K562 (cell line): ENCODE data around the gene MAML1. TPM values are rescaled to one million over a fixed set of nuclear protein-coding genes. Genes with fewer than 3 reads are reported as not detected.

Source experiments
- ATAC-seq: fragments of 200-7000 bp; cut with Tn5 transposase; 3 replicates; pipeline ENCODE4 v1.9.1; 2020; ENCODE audit warnings: moderate library complexity
- BruUV-seq: library from RNA; stranded (reverse); fragments of 400-500 nt; replicated peaks from 2 replicates; lab custom pipeline; 2021; lab: Mats Ljungman, UMichigan
- CTCF ChIA-PET: fragments of 300-600 bp; formaldehyde crosslinking; extraction: SDS; loops from one replicate; lab custom pipeline; 2021; ENCODE audit warnings: low intra/inter-chr PET ratio; lab: Yijun Ruan, JAX
- POLR2A ChIA-PET: fragments of 300-600, 350-650 bp; sonication (Branson Sonifier 250); formaldehyde crosslinking; extraction: SDS; loops from one replicate; lab custom pipeline; 2021; ENCODE audit warnings: antibody characterized with exemption, inconsistent platforms; lab: Yijun Ruan, JAX
- DNase-seq, 4 experiments: peaks; one replicate each; pipeline versions ENCODE4 v3.0.0 to v3.0.0-alpha.2; 2011 to 2018; ENCODE audit warnings: low spot score in 3 of 4, mixed read lengths in 3 of 4; ENCODE audit errors: extremely low read depth in 1 of 4
- FAIRE-seq: peaks from 2 replicates; lab custom pipeline; 2011; peaks lifted over from hg19 to GRCh38; lab: Jason Lieb, UNC
- H2AFZ ChIP-seq: 2 replicates; pipeline ENCODE4 v1.6.0; 2011; ENCODE audit warnings: low read depth, low read length, control low read depth, inconsistent platforms
- H3K27ac ChIP-seq: fragments of 200-600 bp; 3 replicates; pipeline ENCODE4 v1.8.0; 2011; ENCODE audit warnings: low read depth, mild to moderate bottlenecking, control low read depth, inconsistent platforms, low read length, moderate library complexity, mixed read lengths; ENCODE audit errors: extremely low read depth
- H3K27me3 ChIP-seq, 2 experiments: fragments of 300-600 bp in 1 of 2; 2 replicates in 1 of 2; 3 replicates in 1 of 2; pipeline versions ENCODE4 v1.6.0 to v1.8.0; 2011; ENCODE audit warnings: inconsistent platforms in 2 of 2, low read length in 2 of 2, mild to moderate bottlenecking in 1 of 2, mixed read lengths in 1 of 2, moderate library complexity in 1 of 2; ENCODE audit not compliant: control insufficient read depth in 2 of 2, insufficient read depth in 2 of 2
- H3K36me3 ChIP-seq: fragments of 300-600 bp; 3 replicates; pipeline ENCODE4 v1.8.0; 2011; ENCODE audit warnings: mild to moderate bottlenecking, low read length, inconsistent platforms; ENCODE audit not compliant: control insufficient read depth, insufficient read depth
- H3K4me1 ChIP-seq, 2 experiments: fragments of 200-600 bp in 1 of 2; replicated peaks in 1 of 2; 2 replicates in 1 of 2; 3 replicates in 1 of 2; pipeline versions ENCODE4 v1.5.1 to v1.8.0; 2011; ENCODE audit warnings: inconsistent platforms in 2 of 2, low read length in 2 of 2, mild to moderate bottlenecking in 1 of 2, mixed read lengths in 1 of 2, moderate library complexity in 1 of 2; ENCODE audit not compliant: control insufficient read depth in 2 of 2, insufficient read depth in 2 of 2
- H3K4me2 ChIP-seq: 2 replicates; pipeline ENCODE4 v1.6.1; 2011; ENCODE audit warnings: low read length, control low read depth, inconsistent platforms, mixed read lengths; ENCODE audit not compliant: insufficient read depth
- H3K4me3 ChIP-seq: fragments of 200-600 bp; sonication (generic), shearing (Covaris generic); 2 replicates; pipeline ENCODE4 v1.5.1; 2016; ENCODE audit warnings: control low read depth, inconsistent platforms
- H3K79me2 ChIP-seq: fragments of 200-600 bp; 3 replicates; pipeline ENCODE4 v1.8.0; 2011; ENCODE audit warnings: low read length, inconsistent platforms; ENCODE audit not compliant: control insufficient read depth, insufficient read depth
- H3K9ac ChIP-seq, 2 experiments: 2 replicates each; pipeline versions ENCODE4 v1.6.0 to v1.6.1; 2011; ENCODE audit warnings: low read depth in 2 of 2, low read length in 2 of 2, control low read depth in 1 of 2, inconsistent platforms in 1 of 2, mild to moderate bottlenecking in 1 of 2, mixed read lengths in 1 of 2; ENCODE audit not compliant: insufficient read depth in 1 of 2
- H3K9me1 ChIP-seq: one replicate; pipeline ENCODE4 v1.6.0; 2011; ENCODE audit warnings: inconsistent platforms, mild to moderate bottlenecking, low read length, moderate library complexity; ENCODE audit not compliant: control insufficient read depth, insufficient read depth
- H3K9me3 ChIP-seq: replicated peaks from 2 replicates; pipeline ENCODE4 v1.5.1; 2011; ENCODE audit warnings: low read depth, low read length, inconsistent platforms; ENCODE audit not compliant: control insufficient read depth, insufficient read depth
- H4K20me1 ChIP-seq: replicated peaks from 2 replicates; pipeline ENCODE4 v1.6.1; 2011; ENCODE audit warnings: low read length, inconsistent platforms, mixed read lengths; ENCODE audit not compliant: control insufficient read depth, insufficient read depth
- C11orf30 ChIP-seq: fragments of 450-650 bp; IDR thresholded peaks from 2 replicates; pipeline ENCODE4 v1.6.1; 2016; ENCODE audit warnings: low read depth, mild to moderate bottlenecking
- CEBPG ChIP-seq, 3 experiments: fragments of 200-800 bp in 1 of 3; sonication (Bioruptor generic) in 1 of 3; sonication (generic) in 1 of 3; formaldehyde crosslinking in 1 of 3; IDR thresholded peaks in 2 of 3; conservative IDR thresholded peaks in 1 of 3; 2 replicates each; pipeline versions ENCODE4 v1.6.1 to v1.8.0; 2016 to 2022; ENCODE audit warnings: missing compliant biosample characterization in 2 of 3, missing genetic modification characterization in 2 of 3, mild to moderate bottlenecking in 1 of 3, missing genetic modification reagents in 1 of 3
- CLOCK ChIP-seq: fragments of 250-450 bp; sonication (Bioruptor Pico); IDR thresholded peaks from 2 replicates; pipeline ENCODE4 v1.4.0; 2020; ENCODE audit warnings: mild to moderate bottlenecking, moderate library complexity, borderline replicate concordance
- ETV1 ChIP-seq: fragments of 450-650 bp; conservative IDR thresholded peaks from 2 replicates; pipeline ENCODE4 v1.6.1; 2016; ENCODE audit warnings: missing genetic modification characterization, control low read depth, low read depth, missing compliant biosample characterization
- HEY1 ChIP-seq: fragments of 250-450 bp; sonication (Bioruptor Pico); IDR thresholded peaks from 2 replicates; pipeline ENCODE4 v1.5.0; 2020; ENCODE audit warnings: mild to moderate bottlenecking, moderate library complexity, borderline replicate concordance
- MAZ ChIP-seq, 2 experiments: fragments of 450-650 bp in 1 of 2; sonication (generic) in 1 of 2; formaldehyde crosslinking; IDR thresholded peaks in 1 of 2; conservative IDR thresholded peaks in 1 of 2; 2 replicates each; pipeline versions ENCODE4 v1.4.0 to v1.5.0; 2020; ENCODE audit warnings: mild to moderate bottlenecking in 1 of 2, missing genetic modification reagents in 1 of 2
- NELFE ChIP-seq: IDR thresholded peaks from 2 replicates; pipeline ENCODE4 v1.6.1; 2011; ENCODE audit warnings: mild to moderate bottlenecking; ENCODE audit not compliant: insufficient read depth, insufficient read length
- RCOR1 ChIP-seq, 2 experiments: IDR thresholded peaks; 2 replicates each; pipeline ENCODE4 v1.6.1; 2012; ENCODE audit warnings: low read depth in 2 of 2, low read length in 2 of 2, borderline replicate concordance in 1 of 2, improper control_type of control experiment in 1 of 2
- SETDB1 ChIP-seq: IDR thresholded peaks from one replicate; pipeline ENCODE4 v1.6.1; 2012; ENCODE audit warnings: low read length, control low read depth, inconsistent platforms
- SMAD3 ChIP-seq: fragments of 450-650 bp; formaldehyde crosslinking; conservative IDR thresholded peaks from 2 replicates; pipeline ENCODE4 v1.4.0; 2020; ENCODE audit warnings: mild to moderate bottlenecking
- SMARCB1 ChIP-seq: IDR thresholded peaks from 2 replicates; pipeline ENCODE4 v1.6.1; 2011; ENCODE audit warnings: improper control_type of control experiment, low read depth; ENCODE audit not compliant: insufficient read length
- ZBTB1 ChIP-seq: sonication (generic); formaldehyde crosslinking; IDR thresholded peaks from 2 replicates; pipeline ENCODE4 v1.8.1; 2023; ENCODE audit warnings: missing genetic modification reagents, low read depth, mild to moderate bottlenecking, borderline replicate concordance
- ZNF699 ChIP-seq: fragments of 250-450 bp; sonication (Bioruptor Pico); IDR thresholded peaks from 2 replicates; pipeline ENCODE4 v1.8.0; 2021; ENCODE audit warnings: mild to moderate bottlenecking, moderate library complexity; ENCODE audit not compliant: insufficient replicate concordance
- WGBS: fragments of 100-300 bp; shearing (Covaris generic); methylation state at CpG from one replicate; pipeline ENCODE4 v1.1.6; 2016; ENCODE audit warnings: low coverage, mixed read lengths; ENCODE audit not compliant: insufficient coverage; ENCODE audit errors: missing lambda C conversion rate; 5-methylcytosine and 5-hydroxymethylcytosine counted together
- in situ Hi-C: fragments of 300-500 bp; cut with MboI; formaldehyde crosslinking; loops from 4 replicates; pipeline ENCODE4 v1.15.0; 2018; ENCODE audit warnings: inconsistent platforms, mixed read lengths
- intact Hi-C: fragments of 100-400 bp; cut with micrococcal nuclease; formaldehyde crosslinking; loops from 2 replicates; pipeline ENCODE4 v1.14.2; 2022
- polyA plus RNA-seq, 8 experiments: library from polyadenylated mRNA; depleted of rRNA in 4 of 8; stranded (reverse) in 5 of 8; unstranded in 3 of 8; fragments of >200 nt; fragmentation: Nextera tagmentation in 2 of 8; fragmentation: Illumina TruSeq in 1 of 8; extraction: Ambion mirVana in 2 of 8; extraction: Trizol in 1 of 8; gene quantifications; 2 replicates each; pipeline versions ENCODE4 v1.2.1 to v1.2.3, GENCODE V29; 2011 to 2014; ENCODE audit warnings: inconsistent platforms in 1 of 8, missing spikeins in 1 of 8
- total RNA-seq, 7 experiments: library from RNA; depleted of rRNA in 6 of 7; stranded (reverse); fragments of >200 nt in 6 of 7; fragmentation: Illumina TruSeq in 2 of 7; extraction: Trizol in 2 of 7; gene quantifications; 2 replicates each; pipeline versions ENCODE4 v1.2.1 to v1.2.3, GENCODE V29; 2011 to 2021; ENCODE audit warnings: low replicate concordance in 1 of 7
- TF ChIP-seq, protein P1 (sequence below), 2 experiments: fragments of 450-650 bp; IDR thresholded peaks; 2 replicates each; pipeline ENCODE4 v1.6.1; 2016

MAML1 gene
- total and polyA plus RNA-seq, 9 of the 15 experiments (the other 6 are each of a cell fraction or from before 2014, with no cell fraction given) = 0.32 to 18.4 (median 7.0) TPM

GRCh38 chr5:179820483-179821297, 88.1 kb downstream of the MAML1 start, which contains the start of gene SQSTM1:
Gene SQSTM1, plus strand, starts transcription at chr5:179820905. Its CDS starts 32 bp downstream, at chr5:179820937.
- no TSS peak for BruUV-seq
- in situ Hi-C loops = no loop called here
- no peak for TF ChIP-seq SETDB1
- TF ChIP-seq ETV1 (tag) = no peak
- TF ChIP-seq NELFE = peak; percentile 34
- no peak for TF ChIP-seq SMAD3 (CRISPR knock-in tag)
- peak; percentile 4; the same call in 1 of the 2 replicates for TF ChIP-seq CEBPG (CRISPR knock-in tag; IDR thresholded peaks at IDR 0.05)
- TF ChIP-seq CEBPG (tag; conservative IDR thresholded peaks at IDR 0.05 in 1 of 2, IDR thresholded peaks at IDR 0.05 in 1 of 2) = no peak
- TF ChIP-seq HEY1 (CRISPR knock-in tag) = no peak
- TF ChIP-seq SMARCB1 = no peak
- TF ChIP-seq CLOCK = no peak
- 0 out of 4 replicates have a peak, but pooled peaks of 1 of the 2 experiments have one; percentile 4 for TF ChIP-seq RCOR1 (IDR thresholded peaks at IDR 0.05; ENCODE audit: borderline replicate concordance in 1 of 2, low read depth in 2 of 2, low read length in 2 of 2)
- TF ChIP-seq ZNF699 (CRISPR knock-in tag) = no peak
- TF ChIP-seq, protein P1, sequence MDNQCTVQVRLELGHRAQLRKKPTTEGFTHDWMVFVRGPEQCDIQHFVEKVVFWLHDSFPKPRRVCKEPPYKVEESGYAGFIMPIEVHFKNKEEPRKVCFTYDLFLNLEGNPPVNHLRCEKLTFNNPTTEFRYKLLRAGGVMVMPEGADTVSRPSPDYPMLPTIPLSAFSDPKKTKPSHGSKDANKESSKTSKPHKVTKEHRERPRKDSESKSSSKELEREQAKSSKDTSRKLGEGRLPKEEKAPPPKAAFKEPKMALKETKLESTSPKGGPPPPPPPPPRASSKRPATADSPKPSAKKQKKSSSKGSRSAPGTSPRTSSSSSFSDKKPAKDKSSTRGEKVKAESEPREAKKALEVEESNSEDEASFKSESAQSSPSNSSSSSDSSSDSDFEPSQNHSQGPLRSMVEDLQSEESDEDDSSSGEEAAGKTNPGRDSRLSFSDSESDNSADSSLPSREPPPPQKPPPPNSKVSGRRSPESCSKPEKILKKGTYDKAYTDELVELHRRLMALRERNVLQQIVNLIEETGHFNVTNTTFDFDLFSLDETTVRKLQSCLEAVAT (IDR thresholded peaks at IDR 0.05) = 0 out of 4 replicates have a peak, but pooled peaks of 1 of the 2 experiments have one; percentile 41
- peak; percentile 98 for TF ChIP-seq C11orf30
- TF ChIP-seq ZBTB1 = no peak
- peak; percentile 70 to 94 for TF ChIP-seq MAZ (CRISPR knock-in tag; conservative IDR thresholded peaks at IDR 0.05 in 1 of 2, IDR thresholded peaks at IDR 0.05 in 1 of 2)

More at GRCh38 chr5:179820483-179821297, 88.1 kb downstream of the MAML1 start, which contains the start of gene SQSTM1:
- Histone ChIP-seq H3K4me2 (peak within 1 kb of the TSS; percentile 87), H3K4me1 (peaks cover 37 to 82% of the 10 kb centered on the region in 2 experiments), H3K9ac (peak within 1 kb of the TSS; percentile 96 to 97), H2AFZ (peak within 1 kb of the TSS; percentile 84), H4K20me1 (peaks cover 30% of the 10 kb centered on the region), H3K27me3 (no peaks in the 10 kb centered on the region), H3K27ac (peak within 1 kb of the TSS; percentile 98), H3K36me3 (peaks cover 50% of the 10 kb centered on the region; the same call in 2 of the 3 replicates), H3K9me1 (peaks cover 12% of the 10 kb centered on the region), H3K9me3 (no peaks in the 10 kb centered on the region), H3K4me3 (peak within 1 kb of the TSS; percentile 100), H3K79me2 (peaks cover 68% of the 10 kb centered on the region)
- intact Hi-C loops = loop anchor here (1.0 to 5.0 kb wide), 3 partner anchors 37 to 198 kb away; partner anchors contain the start of genes HNRNPH1 and MRNIP
- ATAC-seq (peak; percentile 74), FAIRE-seq (peak; percentile 71), DNase-seq (peak; percentile 80 to 92 (median 85))
- CTCF ChIA-PET = no interaction called here
- WGBS = under 1% methylated on average over 71 of the region's 81 CpGs
- POLR2A ChIA-PET = interaction anchor here (0.6 to 3.5 kb wide), 19 partner anchors 8 to 234 kb away, joined by 3 to 30 read pairs (median 4); partner anchors contain the start of genes MAML1 and MGAT4B
